Measurements from ENCODE around the gene LRIG2.

DNA sequence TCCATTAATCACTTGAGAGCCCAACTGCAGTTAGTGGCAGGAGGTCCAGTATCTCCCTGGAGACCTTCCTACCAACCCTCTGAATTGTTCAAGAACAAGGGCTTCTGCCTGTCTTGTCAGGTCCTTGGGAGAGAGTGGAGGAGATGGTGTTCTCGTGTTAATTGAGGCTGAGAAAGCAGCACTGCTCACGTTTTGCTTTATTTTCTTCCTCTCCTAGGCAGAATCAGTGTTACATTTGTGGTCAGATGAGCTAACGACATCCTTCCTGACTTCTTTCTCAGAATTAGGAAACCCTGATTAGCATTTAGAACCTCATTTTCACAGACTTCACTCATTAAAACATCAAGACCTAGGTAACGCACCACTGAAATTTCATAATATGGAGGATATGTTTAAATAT lies 26.4 kb upstream of the LRIG2 start:
- TF ChIP-seq POLR2A (IDR thresholded peaks at IDR 0.05), result no peak
- TF ChIP-seq, protein P1, sequence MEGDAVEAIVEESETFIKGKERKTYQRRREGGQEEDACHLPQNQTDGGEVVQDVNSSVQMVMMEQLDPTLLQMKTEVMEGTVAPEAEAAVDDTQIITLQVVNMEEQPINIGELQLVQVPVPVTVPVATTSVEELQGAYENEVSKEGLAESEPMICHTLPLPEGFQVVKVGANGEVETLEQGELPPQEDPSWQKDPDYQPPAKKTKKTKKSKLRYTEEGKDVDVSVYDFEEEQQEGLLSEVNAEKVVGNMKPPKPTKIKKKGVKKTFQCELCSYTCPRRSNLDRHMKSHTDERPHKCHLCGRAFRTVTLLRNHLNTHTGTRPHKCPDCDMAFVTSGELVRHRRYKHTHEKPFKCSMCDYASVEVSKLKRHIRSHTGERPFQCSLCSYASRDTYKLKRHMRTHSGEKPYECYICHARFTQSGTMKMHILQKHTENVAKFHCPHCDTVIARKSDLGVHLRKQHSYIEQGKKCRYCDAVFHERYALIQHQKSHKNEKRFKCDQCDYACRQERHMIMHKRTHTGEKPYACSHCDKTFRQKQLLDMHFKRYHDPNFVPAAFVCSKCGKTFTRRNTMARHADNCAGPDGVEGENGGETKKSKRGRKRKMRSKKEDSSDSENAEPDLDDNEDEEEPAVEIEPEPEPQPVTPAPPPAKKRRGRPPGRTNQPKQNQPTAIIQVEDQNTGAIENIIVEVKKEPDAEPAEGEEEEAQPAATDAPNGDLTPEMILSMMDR (IDR thresholded peaks at IDR 0.05), result no peak

Measured in heart left ventricle (tissue), 13 donors.